Measurements from ENCODE around the gene TMEM8B. TPM values are rescaled to one million over a fixed set of nuclear protein-coding genes. Genes with fewer than 3 reads are reported as not detected.

Gene TMEM8B
- total and polyA plus RNA-seq, 2 of the 8 experiments (the other 6 are each of a cell fraction or from before 2014, with no cell fraction given) = 7.5 to 10.4 TPM

GRCh38 chr9:35827486-35827885, 1.5 kb upstream of the TMEM8B start (continued):
- TF ChIP-seq NANOG (IDR thresholded peaks at IDR 0.05; ENCODE audit: insufficient read depth, low read depth, low read length, poor library complexity, severe bottlenecking) (no peak), CEBPB (IDR thresholded peaks at IDR 0.05; ENCODE audit: low read depth, low read length) (no peak), EGR1 (IDR thresholded peaks at IDR 0.05; ENCODE audit: borderline replicate concordance, low read depth, low read length) (no peak), NRF1 (IDR thresholded peaks at IDR 0.05; ENCODE audit: low read depth, low read length) (no peak), MAX (IDR thresholded peaks at IDR 0.05) (no peak)
